ENCODE measurements around the gene ZNF474. TPM values are rescaled to one million over a fixed set of nuclear protein-coding genes. Genes with fewer than 3 reads are reported as not detected.

The ZNF474 gene
- total RNA-seq, 1 donor from 2014 or later: 1.1 TPM

DNA sequence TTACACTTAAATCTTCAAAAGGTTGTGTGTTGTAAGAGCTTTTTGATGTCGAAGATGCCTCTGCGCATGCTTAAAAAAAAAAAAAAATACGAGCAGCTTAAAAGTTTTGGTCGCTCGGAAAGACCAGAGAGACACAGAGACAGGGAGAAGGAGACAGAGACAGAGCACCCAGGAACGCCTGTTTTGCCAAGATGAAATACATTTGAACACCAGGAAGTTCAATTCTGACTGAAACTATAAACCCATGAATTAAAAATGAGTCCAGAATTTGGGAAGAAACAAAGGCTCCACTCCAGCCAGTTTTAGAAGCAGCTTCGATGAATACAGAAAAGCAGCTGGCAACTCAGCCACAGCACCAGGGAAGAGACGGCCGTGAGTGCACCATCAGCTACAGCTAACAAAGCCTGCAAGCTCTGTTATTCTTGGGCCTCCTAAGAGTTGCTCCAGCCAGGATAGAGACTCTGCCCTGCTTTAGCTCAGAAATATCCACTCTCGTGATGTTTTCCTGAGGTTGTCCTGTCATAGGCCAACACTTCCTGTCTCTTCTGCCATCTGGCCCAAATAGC lies 2.5 kb upstream of the ZNF474 start:
- DNase-seq (ENCODE audit: low read depth): no peak
- Histone ChIP-seq H3K27me3 (ENCODE audit: control insufficient read depth, insufficient read depth, low read length) (no peaks in the 10 kb centered on the region), H3K36me3 (ENCODE audit: control insufficient read depth, insufficient read depth, low read length) (no peaks in the 10 kb centered on the region), H3K4me3 (ENCODE audit: low read depth, low read length) (no peak overlapping the region)
- no peak for TF ChIP-seq CTCF (IDR thresholded peaks at IDR 0.05; ENCODE audit: insufficient read depth, low read length, poor library complexity, severe bottlenecking)

GRCh38 chr5:122130152-122130551 lies 806 bp downstream of the ZNF474 start:
- Histone ChIP-seq H3K36me3 (ENCODE audit: control insufficient read depth, insufficient read depth, low read length) (no peaks in the 10 kb centered on the region), H3K27me3 (ENCODE audit: control insufficient read depth, insufficient read depth, low read length) (no peaks in the 10 kb centered on the region), H3K4me3 (ENCODE audit: low read depth, low read length) (no peak overlapping the region)
- no peak for DNase-seq (ENCODE audit: low read depth)
- TF ChIP-seq CTCF (IDR thresholded peaks at IDR 0.05; ENCODE audit: insufficient read depth, low read length, poor library complexity, severe bottlenecking): no peak

- no peak overlapping the region for H3K4me3 ChIP-seq (ENCODE audit: low read depth, low read length)
- H3K36me3 ChIP-seq (ENCODE audit: control insufficient read depth, insufficient read depth, low read length): no peaks in the 10 kb centered on the region
- DNase-seq (ENCODE audit: low read depth): no peak
- no peak for TF ChIP-seq CTCF (IDR thresholded peaks at IDR 0.05; ENCODE audit: insufficient read depth, low read length, poor library complexity, severe bottlenecking)
- no peaks in the 10 kb centered on the region for H3K27me3 ChIP-seq (ENCODE audit: control insufficient read depth, insufficient read depth, low read length)
These were observed 8.4 kb downstream of the ZNF474 start for GRCh38 chr5:122137702-122138101.

DNA sequence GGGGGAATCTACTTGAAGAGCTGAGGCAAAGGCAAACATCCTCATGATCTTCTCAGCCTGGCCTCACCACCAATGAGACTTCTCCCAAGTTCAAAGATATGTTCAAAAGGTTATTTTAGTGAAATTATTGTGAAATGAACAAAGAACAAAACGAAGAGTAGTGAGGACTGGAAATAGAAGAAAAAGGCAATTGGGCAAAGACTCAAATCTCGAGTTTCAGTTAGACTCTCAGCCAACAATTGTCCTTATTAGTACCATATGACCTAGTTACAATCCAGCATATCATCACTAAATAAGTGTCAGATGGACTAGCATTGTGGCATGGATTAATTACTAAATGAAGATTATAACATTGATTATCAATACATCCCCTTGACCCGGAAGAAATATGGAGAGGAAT lies 9.0 kb downstream of the ZNF474 start:
- TF ChIP-seq CTCF (IDR thresholded peaks at IDR 0.05; ENCODE audit: insufficient read depth, low read length, poor library complexity, severe bottlenecking): no peak
- H3K27me3 ChIP-seq (ENCODE audit: control insufficient read depth, insufficient read depth, low read length): no peaks in the 10 kb centered on the region
- H3K4me3 ChIP-seq (ENCODE audit: low read depth, low read length): no peak overlapping the region
- DNase-seq (ENCODE audit: low read depth): no peak
- H3K36me3 ChIP-seq (ENCODE audit: control insufficient read depth, insufficient read depth, low read length): no peaks in the 10 kb centered on the region

GRCh38 chr5:122140900-122141299 lies 11.6 kb downstream of the ZNF474 start:
- H3K36me3 ChIP-seq (ENCODE audit: control insufficient read depth, insufficient read depth, low read length): no peaks in the 10 kb centered on the region
- no peak for DNase-seq (ENCODE audit: low read depth)
- TF ChIP-seq CTCF (IDR thresholded peaks at IDR 0.05; ENCODE audit: insufficient read depth, low read length, poor library complexity, severe bottlenecking): no peak
- no peak overlapping the region for H3K4me3 ChIP-seq (ENCODE audit: low read depth, low read length)
- H3K27me3 ChIP-seq (ENCODE audit: control insufficient read depth, insufficient read depth, low read length): no peaks in the 10 kb centered on the region

GRCh38 chr5:122141751-122142150 lies 12.4 kb downstream of the ZNF474 start:
- Histone ChIP-seq H3K4me3 (ENCODE audit: low read depth, low read length) (no peak overlapping the region), H3K36me3 (ENCODE audit: control insufficient read depth, insufficient read depth, low read length) (no peaks in the 10 kb centered on the region), H3K27me3 (ENCODE audit: control insufficient read depth, insufficient read depth, low read length) (no peaks in the 10 kb centered on the region)
- no peak for TF ChIP-seq CTCF (IDR thresholded peaks at IDR 0.05; ENCODE audit: insufficient read depth, low read length, poor library complexity, severe bottlenecking)
- DNase-seq (ENCODE audit: low read depth): no peak
